ENCODE results near the gene RIC3.

Gene RIC3, protein sequence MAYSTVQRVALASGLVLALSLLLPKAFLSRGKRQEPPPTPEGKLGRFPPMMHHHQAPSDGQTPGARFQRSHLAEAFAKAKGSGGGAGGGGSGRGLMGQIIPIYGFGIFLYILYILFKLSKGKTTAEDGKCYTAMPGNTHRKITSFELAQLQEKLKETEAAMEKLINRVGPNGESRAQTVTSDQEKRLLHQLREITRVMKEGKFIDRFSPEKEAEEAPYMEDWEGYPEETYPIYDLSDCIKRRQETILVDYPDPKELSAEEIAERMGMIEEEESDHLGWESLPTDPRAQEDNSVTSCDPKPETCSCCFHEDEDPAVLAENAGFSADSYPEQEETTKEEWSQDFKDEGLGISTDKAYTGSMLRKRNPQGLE

DNA sequence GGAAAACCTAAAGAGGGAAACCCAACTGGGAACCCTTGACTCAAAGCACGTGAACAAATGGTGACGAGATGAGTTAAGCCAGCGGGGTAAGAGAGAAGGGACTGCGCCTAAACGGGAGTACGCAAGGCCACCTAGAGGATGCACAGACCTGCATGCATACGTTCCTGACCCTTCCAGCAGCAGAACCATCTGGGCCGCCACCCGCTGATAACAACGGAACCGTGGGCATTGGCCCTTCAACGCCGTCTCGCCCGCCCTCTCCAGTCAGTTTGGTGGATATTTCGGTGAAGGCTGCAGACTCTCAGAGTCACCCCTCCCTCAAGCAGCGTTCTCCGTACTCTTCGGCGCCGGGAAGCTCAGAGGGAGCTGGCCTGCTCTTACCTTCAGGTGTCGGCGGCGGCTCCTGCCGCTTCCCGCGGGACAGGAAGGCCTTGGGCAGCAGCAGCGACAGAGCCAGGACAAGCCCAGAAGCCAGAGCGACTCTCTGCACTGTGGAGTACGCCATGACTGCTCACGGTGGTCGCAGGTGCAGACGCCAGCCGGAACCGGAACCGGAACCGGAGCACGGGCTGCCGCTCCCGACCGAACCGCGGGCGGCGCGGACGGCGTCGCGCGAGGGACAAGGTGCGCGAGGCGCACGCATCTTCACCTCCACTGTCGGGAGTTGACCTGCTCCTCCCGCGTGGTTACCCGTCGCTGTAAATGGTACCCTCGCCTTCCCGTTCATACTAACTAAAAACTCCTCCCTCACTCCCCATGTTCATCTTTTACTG lies at the start of gene RIC3:
Gene RIC3 (minus strand): TSS at position 541 of the 773 bp plus-strand sequence. CDS start 36 bp downstream, at position 505.
- DNase-seq (ENCODE audit: low read depth in 2 of 2) = peak in 1 of 2 donors; percentile 4

- no peak for DNase-seq (ENCODE audit: low read depth in 2 of 2)
Observed at GRCh38 chr11:8218409-8218808, 49.6 kb upstream of the RIC3 start.

DNA sequence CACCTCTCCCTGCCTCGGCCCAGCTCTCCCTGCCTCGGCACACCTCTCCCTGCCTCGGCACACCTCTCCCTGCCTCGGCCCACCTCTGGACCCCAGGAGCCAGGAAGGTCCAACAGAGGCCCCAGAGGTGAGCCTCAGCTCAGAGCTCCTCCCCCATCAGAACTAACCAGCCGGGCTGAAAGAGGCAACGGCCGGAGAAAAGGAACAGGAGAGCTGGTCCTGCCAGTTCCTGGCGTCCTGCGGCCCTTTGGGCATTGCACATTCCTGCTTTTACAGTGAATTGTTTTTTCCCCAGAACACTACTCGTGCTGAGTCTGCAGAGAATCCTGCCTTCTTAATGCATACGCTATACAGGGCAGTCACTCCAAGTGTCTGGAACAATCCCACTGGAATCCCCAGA lies 49.1 kb upstream of the RIC3 start:
- no peak for DNase-seq (ENCODE audit: low read depth in 2 of 2)

DNA sequence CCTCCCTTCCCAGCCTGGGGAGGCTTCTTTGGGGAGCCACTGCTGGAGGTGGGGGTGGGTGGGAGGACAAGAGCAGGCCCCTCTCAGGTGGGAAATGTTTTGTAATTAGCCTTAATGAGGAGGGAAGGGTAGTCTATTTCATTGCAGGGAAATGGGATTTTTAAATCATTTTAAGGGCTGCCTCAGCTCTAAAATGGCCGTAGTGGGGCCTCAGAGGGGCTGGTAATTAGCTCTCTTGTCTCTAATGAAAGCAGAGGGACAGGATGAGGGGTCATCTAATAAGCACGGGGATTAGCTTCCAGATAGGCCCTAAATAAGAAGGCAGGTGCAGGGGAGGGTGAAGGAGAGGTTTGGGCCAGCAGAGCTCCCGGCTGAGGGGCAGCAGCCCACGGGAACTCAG lies 48.3 kb upstream of the RIC3 start:
- no peak for DNase-seq (ENCODE audit: low read depth in 2 of 2)

DNA sequence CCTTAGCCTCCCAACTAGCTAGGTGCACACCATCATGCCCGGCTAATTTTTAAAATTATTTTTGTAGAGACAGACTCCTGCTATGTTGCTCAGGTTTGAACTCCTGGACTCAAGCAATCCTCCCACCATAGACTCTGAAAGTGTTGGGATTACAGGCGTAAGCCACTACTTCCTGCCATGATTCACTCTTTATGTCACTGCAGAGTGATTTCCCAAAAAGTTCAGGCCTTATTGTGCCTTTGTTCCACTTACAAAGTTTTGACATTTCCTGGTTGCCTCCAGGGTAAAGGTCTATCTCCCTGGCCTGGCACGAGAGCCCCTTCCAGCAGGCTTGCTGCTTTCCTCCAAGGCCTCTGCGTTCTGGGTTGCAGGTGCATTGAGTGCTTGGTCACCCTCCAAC lies 44.6 kb upstream of the RIC3 start:
- no peak for DNase-seq (ENCODE audit: low read depth in 2 of 2)

DNA sequence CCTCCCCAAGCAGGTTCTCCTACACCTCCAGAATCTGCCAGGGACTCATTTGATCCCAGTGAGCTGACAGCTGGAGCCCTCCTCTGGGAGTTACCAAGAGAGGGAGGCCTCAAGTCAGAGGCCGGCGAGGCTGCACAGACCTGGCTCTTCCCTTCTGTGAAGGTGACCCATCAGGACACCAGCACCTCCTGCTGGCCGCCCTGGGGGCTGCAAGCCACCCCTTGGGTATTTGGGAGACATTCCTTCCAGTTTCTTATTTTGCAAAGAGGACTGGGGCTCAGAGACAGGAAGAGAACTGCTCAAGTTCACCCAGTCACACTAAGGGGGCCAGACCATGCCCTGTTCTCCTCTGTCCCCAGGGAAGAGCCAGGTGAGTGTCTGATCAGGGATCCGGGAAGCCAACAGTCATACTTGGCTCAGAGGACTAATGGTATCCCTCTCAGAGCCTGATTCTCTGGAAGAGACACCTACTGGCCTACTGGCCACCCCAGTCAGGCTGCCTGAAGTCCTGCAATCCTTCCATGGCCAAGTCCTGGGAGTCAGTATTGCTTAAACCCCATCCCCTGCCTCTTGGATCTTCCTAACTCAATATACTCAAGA lies 40.5 kb upstream of the RIC3 start:
- DNase-seq (ENCODE audit: low read depth in 2 of 2) = no peak

- DNase-seq (ENCODE audit: low read depth in 2 of 2) = no peak
Observed at GRCh38 chr11:8207080-8208000, 38.5 kb upstream of the RIC3 start.

- DNase-seq (ENCODE audit: low read depth in 2 of 2) = no peak
Observed at GRCh38 chr11:8206251-8207079, 37.6 kb upstream of the RIC3 start.

- no peak for DNase-seq (ENCODE audit: low read depth in 2 of 2)
Observed at GRCh38 chr11:8205566-8205965, 36.7 kb upstream of the RIC3 start.

DNA sequence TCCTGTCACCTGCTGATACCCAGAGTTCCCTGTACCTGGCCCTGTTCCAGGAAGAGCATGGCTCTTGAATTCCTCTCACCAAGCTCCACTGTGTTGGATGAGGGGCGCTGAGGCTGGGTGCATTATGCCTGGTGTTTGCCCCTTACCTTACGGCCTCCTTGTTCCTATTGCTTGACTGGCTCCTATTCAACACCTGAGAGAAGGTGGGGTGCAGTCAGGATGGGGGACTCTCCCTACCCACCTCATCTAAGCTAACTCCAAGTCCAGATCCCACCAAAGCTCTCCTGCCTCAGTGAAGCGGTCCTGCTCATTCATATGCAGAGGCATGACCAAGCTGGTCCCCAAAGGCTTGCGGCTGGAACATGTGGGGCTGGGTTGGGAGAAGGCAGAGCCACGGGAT lies 35.8 kb upstream of the RIC3 start:
- no peak for DNase-seq (ENCODE audit: low read depth in 2 of 2)

- no peak for DNase-seq (ENCODE audit: low read depth in 2 of 2)
Observed at GRCh38 chr11:8204025-8204424, 35.2 kb upstream of the RIC3 start.

DNA sequence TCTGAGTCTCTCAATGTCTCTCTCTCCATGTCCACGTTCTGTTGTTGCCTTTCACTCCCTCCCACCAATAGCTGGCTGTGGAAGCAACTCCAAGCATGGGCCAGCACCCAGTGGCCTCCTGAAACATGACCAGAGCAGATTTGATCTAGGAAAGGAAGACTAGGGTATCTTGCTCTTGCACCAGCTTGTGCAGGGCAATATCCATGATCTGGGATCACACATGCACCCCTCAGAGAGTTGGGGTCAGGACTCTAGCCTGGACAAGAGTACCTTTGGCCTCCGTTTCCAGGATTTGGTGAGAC lies 34.5 kb upstream of the RIC3 start:
- DNase-seq (ENCODE audit: low read depth in 2 of 2) = no peak

DNA sequence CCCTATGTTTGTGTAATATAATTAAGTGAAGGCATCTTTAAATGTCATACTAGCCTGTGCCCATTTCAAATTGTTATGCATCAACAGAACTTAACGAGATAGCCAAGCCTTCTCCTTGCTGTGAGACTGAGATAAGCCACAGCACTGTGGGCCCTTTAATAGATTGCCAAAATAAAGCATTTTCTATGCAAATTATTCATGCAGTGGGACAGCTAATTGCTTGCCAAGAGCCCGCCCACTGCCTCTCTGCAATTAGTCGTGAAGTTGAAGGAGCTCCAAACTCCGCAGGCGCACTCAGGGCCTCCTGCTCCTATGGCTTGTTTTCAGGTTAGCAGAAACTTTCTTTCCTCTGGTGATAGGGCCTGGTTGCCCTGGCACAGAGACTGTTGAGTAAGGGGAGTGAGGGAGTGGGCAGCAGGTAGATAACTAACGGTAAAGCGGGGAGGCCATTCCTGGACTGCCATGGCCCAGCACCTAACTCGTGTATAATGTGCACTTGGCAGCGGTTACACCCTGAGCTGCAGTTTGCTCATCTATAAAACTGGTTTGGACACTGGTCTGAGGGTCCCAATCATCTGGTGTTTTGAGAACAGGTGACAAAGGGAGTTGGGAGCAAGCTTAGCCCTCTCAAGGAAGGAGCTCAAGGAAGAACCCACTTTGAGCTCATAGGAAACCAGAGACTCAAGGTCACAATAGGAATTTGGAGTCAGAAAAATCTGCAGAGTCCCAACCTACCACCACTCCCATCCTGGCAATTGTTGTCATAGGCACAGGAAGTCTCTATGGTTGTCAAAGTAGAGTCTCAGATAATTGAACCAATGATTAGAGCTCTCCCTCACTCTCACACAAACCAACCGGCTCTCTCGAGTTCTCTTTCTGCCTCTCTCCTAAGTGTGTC lies 33.9 kb upstream of the RIC3 start:
- DNase-seq (ENCODE audit: low read depth in 2 of 2) = no peak

- DNase-seq (ENCODE audit: low read depth in 2 of 2) = no peak
Observed at GRCh38 chr11:8201644-8202365, 33.0 kb upstream of the RIC3 start.

- no peak for DNase-seq (ENCODE audit: low read depth in 2 of 2)
Observed at GRCh38 chr11:8199676-8200075, 30.9 kb upstream of the RIC3 start.

GRCh38 chr11:8196749-8197148 lies 27.9 kb upstream of the RIC3 start:
- DNase-seq (ENCODE audit: low read depth in 2 of 2) = no peak

- DNase-seq (ENCODE audit: low read depth in 2 of 2) = no peak
Observed at GRCh38 chr11:8194956-8195355, 26.1 kb upstream of the RIC3 start.

DNA sequence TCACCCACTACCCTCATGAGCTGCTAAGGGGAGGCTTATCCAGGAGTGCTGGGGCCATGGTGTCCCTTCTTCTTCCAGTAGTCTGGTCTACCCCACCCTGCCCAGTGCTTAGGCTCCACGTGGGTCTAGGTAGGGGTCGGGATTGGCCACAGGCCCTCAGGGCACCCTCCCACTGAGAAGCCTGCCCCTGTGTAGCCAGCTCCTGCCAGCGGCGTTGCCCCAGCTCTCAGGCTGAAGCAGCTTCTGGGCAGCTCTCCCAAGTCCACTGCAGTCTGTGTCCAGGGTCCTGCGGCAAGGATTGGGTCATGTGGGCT lies 24.0 kb upstream of the RIC3 start:
- DNase-seq (ENCODE audit: low read depth in 2 of 2) = no peak

All from stimulated activated CD8-positive, alpha-beta memory T cell treated with anti-CD3 and anti-CD28 coated beads, Interleukin-7, amount 100 ng/mL, for 1 hour (primary cell).